ENCODE results near the gene CIRBP.

The CIRBP gene

DNA sequence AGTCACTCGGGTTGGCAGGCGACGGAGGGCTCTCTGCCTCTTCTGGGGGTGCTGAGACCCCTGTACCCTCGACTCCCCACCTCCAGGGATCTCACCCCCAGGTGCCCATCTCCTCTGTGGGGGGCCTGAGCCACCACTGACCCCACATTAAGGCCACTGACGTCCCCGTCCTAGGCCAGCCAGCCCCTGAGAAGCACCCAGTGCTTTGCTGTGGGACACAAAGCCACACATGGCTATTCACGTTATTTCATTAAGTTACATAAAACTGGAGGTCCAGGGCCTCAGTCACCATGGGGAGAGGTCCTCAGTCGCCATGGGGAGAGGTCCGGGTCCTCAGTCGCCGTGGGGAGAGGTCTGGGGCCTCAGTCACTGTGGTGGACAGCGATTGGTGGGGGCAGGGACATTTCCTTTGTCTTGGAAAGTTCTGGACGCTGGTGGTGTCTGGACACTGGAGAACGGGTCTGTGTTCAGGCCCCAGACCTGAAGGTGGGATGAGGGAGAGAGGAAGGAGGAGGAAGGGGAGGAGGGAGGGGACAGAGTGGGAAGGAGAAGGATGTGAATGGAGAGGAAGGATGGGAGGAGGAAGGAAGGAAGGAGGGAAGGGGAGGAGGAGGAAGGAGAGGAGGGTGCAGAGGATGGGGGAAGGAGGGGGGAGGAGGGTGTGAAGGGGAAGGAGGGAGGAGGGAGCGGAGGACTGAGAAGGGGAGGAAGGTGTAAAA is 12.6 kb downstream of the CIRBP start:
- no peak for DNase-seq

GRCh38 chr19:1282588-1283206 is 13.6 kb downstream of the CIRBP start:
- no peak for DNase-seq

GRCh38 chr19:1283207-1283916 is 14.2 kb downstream of the CIRBP start:
- no peak for DNase-seq

GRCh38 chr19:1283917-1284292 is 14.8 kb downstream of the CIRBP start:
- DNase-seq = no peak

- DNase-seq = no peak
Observed at GRCh38 chr19:1284293-1284978, 15.3 kb downstream of the CIRBP start.

GRCh38 chr19:1284979-1285736 is 16.0 kb downstream of the CIRBP start:
- no peak for DNase-seq

- DNase-seq = no peak
Observed at GRCh38 chr19:1285737-1286360, 16.7 kb downstream of the CIRBP start, which contains the start of gene EFNA2. Gene EFNA2 (plus strand): TSS chr19:1285873. CDS start chr19:1286169, 296 bp downstream.

DNA sequence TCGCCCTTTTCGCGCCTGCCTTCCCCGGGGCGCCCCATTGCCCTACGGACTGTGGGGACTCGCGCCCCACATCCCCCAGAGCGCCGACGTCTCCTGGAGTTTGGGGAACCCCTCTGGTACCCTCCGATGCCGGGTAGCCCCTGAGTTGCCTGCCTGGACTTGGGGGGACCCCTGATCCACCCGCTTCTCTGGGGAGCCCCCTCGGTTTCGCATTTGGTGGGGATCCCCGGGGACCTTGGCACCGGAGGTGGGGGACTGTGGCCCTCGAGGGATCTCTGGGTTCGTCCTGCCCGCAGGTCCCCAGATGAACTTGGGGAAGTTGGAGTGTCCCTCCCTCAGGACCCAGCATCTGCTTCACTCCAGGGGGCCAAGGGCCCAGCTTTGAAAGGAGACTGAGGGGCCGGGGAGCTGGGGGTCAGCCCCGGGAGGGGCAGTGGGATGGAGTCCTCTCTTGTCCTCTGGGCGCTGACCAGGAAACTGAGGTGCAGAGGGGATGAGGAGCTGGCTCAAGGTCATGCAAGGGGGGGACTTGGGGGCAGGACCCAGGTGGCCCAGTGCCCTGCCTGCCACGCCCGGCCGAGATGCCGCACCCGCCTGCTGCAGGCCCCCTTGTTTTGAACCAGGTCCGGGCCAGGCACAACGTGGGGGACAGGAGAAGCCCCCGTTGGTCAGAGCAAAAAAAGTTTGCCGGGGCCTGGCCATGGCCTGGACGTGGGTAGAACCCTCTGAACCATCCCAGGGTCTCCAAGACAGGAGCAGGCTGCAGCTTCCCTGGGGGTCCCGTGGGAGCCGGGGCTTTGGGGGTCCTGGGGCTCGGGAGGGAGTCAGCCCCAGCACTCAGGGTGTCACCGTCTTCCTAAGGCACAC is 17.6 kb downstream of the CIRBP start:
- no peak for DNase-seq

GRCh38 chr19:1287354-1288225 is 18.5 kb downstream of the CIRBP start:
- no peak for DNase-seq

GRCh38 chr19:1288226-1288612 is 19.1 kb downstream of the CIRBP start:
- DNase-seq = no peak

GRCh38 chr19:1288833-1289685 is 19.9 kb downstream of the CIRBP start:
- no peak for DNase-seq

GRCh38 chr19:1289686-1290025 is 20.5 kb downstream of the CIRBP start:
- DNase-seq = no peak

- no peak for DNase-seq
Observed at GRCh38 chr19:1290196-1290702, 21.1 kb downstream of the CIRBP start.

DNA sequence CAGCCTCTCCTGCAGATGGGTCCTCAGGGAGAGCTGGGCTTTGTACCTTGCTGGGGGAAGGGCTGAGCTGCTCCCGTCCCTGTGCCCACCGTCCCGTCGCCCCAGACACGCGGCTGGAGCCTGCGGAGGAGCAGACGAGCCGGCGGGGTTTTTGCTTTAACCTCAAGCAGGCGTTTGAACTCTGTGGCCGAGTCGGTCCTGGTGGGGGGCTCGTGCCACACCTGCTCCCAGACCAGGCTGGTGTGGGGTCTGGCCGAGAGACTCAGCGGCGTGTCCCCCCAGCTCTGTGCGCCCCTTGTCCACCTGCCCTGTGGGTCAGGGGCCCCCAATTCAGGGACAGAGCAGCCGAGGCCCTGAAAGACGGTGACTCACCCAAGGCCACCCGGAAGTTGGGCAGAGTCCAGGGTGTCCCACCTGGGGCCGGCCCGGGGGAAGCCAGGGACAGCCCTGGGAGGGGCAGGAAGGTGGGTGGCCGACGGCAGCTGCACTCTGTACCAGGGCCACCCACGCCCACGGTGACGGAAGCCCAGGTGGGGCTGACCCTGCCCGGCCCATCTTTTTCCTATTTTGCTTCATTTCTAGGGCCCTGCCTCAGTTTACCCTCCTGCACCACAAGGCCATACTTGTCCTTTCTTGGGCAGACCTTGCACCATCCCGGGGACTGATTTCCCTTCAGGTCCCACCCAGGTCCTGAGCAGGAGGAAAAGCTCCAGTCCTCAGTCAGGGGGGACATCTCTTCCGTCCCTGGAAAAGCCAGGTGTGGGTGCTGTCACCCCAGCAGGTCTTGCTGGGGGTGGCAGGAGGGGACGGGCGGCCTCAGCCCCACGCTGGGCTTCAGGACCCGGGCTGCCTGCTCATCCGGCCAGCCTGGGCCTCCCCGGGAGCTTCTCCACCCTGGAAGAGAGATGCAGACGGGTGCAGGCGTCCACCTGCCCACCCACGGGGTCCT is 21.8 kb downstream of the CIRBP start:
- no peak for DNase-seq

DNA sequence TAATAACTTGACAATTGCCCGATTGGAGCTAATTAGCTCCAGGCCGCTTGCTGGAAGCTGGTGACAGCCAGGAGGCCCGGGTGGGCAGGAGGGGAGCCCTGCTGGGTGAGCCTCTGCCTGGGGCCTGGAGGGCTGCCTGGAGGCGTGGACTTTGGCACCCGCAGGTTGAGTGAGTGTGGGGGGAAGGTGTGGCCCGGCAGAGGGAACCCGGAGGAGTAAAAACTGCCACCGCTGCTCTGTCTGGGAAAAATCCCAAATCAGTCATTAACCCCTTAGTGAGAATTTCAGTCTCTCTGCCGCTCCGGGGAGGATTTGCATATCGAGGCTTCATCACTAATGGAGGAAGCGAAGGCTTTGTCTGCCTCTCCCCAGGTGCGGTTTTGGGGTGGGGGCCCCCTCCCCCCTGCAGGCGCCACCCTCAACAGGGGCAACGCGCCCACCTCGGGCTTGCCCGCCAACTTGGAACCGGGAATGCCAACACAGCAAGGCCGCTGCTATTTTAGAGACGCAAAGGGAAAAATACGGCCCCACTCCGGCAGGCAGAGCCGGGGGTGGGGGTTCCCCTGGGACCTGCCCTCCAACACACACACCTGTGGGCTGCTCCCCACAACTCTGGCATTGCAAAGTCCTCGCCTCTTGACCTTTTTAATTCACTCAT is 22.8 kb downstream of the CIRBP start:
- DNase-seq = peak in 1 of 2 experiments; percentile 63

DNA sequence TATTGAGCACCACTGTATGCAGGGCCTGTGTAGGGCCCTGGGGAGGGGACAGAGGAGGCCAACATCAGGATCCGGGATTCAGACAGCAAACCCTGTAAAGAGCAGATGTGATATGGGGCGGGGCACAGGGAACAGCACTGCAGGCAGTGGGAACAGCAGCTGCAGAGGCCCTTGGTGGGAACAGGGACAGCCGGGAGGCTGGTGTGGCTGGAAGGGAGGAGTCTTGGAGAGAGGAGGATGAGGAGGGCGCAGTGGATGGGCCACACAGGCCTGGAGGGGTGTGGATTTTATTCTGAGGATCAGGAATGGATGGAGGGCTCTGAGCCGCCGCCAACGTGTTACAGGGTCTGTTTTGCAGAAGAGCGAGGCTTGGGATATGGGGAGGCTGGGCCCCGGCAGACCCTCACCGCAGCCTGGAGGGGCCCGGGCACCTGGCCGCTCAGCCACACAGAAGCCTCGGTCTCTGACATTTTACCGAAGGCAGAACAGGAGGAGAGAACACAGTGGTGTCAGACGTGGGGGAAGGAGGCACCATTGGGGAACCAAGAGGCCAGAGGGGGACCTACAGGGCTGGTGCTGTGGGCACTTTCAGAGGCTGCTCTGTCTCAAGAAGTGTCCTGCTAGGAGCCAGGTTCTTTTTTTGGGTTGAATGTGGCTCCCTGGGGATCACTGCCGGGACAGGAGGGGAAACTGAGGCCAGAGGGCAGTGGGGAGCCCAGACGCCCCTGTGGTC is 23.5 kb downstream of the CIRBP start:
- DNase-seq = no peak

Data from NCI-H446 (cell line).